HEK293 (cell line): ENCODE measurements around the gene PLEKHJ1.
A peak's percentile ranks its signal among the peaks of the same experiment; 100 is the strongest.
"Not testable (repeated sequence)": the region's sequence is repeated elsewhere in the genome, so short reads cannot be mapped to it uniquely, and the experiment has no call there.

Experiments used
- CTCF ChIA-PET: fragments of 350-600 bp; formaldehyde crosslinking; extraction: SDS; loops from one replicate; lab custom pipeline; 2021; ENCODE audit warnings: antibody characterized with exemption; lab: Yijun Ruan, JAX
- POLR2A ChIA-PET: fragments of 300-600 bp; formaldehyde crosslinking; extraction: SDS; loops from one replicate; lab custom pipeline; 2020; ENCODE audit warnings: antibody characterized with exemption, inconsistent platforms; lab: Yijun Ruan, JAX
- H3K27ac ChIP-seq: fragments of 200-500 bp; sonication (Bioruptor generic); 2 replicates; pipeline ENCODE4 v1.5.1; 2014; ENCODE audit warnings: low read depth, low read length, control low read depth, inconsistent platforms; ENCODE audit errors: extremely low read depth
- H3K36me3 ChIP-seq, 2 experiments: fragments of 200-500 bp in 1 of 2; sonication (Bioruptor generic) in 1 of 2; 1 replicate in 1 of 2; 2 replicates in 1 of 2; pipeline ENCODE4 v1.5.1; 2014 to 2017; ENCODE audit warnings: inconsistent platforms in 2 of 2, low read length in 2 of 2; ENCODE audit not compliant: control insufficient read depth in 2 of 2, insufficient read depth in 1 of 2
- H3K4me1 ChIP-seq: fragments of 200-500 bp; sonication (Bioruptor generic); 2 replicates; pipeline ENCODE4 v1.5.1; 2014; ENCODE audit warnings: mild to moderate bottlenecking, low read length, inconsistent platforms; ENCODE audit not compliant: control insufficient read depth, insufficient read depth
- H3K4me3 ChIP-seq: 2 replicates; pipeline ENCODE4 v1.5.1; 2011; ENCODE audit warnings: low read depth, mild to moderate bottlenecking, control low read depth, low read length, moderate library complexity
- H3K9me3 ChIP-seq: fragments of 200-500 bp; sonication (Bioruptor generic); 2 replicates; pipeline ENCODE4 v1.5.1; 2014; ENCODE audit warnings: low read depth, low read length, inconsistent platforms; ENCODE audit not compliant: control insufficient read depth, insufficient read depth
- KLF1 ChIP-seq: fragments of 450-650 bp; formaldehyde crosslinking; IDR thresholded peaks from 2 replicates; pipeline ENCODE4 v1.5.1; 2016; ENCODE audit warnings: missing biosample characterization, missing genetic modification characterization
- KLF17 ChIP-seq: fragments of 450-650 bp; formaldehyde crosslinking; IDR thresholded peaks from 2 replicates; pipeline ENCODE4 v1.5.1; 2016; ENCODE audit warnings: missing biosample characterization, missing genetic modification characterization
- MYNN ChIP-seq: fragments of 450-650 bp; formaldehyde crosslinking; IDR thresholded peaks from 2 replicates; pipeline ENCODE4 v1.5.1; 2016; ENCODE audit warnings: missing biosample characterization, missing genetic modification characterization, borderline replicate concordance
- PRDM4 ChIP-seq: fragments of 450-650 bp; formaldehyde crosslinking; IDR thresholded peaks from 2 replicates; pipeline ENCODE4 v1.5.1; 2017; ENCODE audit warnings: missing biosample characterization, missing genetic modification characterization
- TCF7L2 ChIP-seq: IDR thresholded peaks from 2 replicates; pipeline ENCODE4 v1.6.1; 2011; ENCODE audit warnings: low read depth, mild to moderate bottlenecking, inconsistent platforms, low read length, moderate library complexity, borderline replicate concordance
- ZBTB11 ChIP-seq: fragments of 450-650 bp; formaldehyde crosslinking; conservative IDR thresholded peaks from 2 replicates; pipeline ENCODE4 v1.5.1; 2016; ENCODE audit warnings: low read depth, missing biosample characterization, missing genetic modification characterization
- ZBTB21 ChIP-seq: fragments of 450-650 bp; formaldehyde crosslinking; IDR thresholded peaks from 2 replicates; pipeline ENCODE4 v1.5.1; 2017; ENCODE audit warnings: missing biosample characterization, missing genetic modification characterization
- ZFP37 ChIP-seq: fragments of 450-650 bp; formaldehyde crosslinking; IDR thresholded peaks from 2 replicates; pipeline ENCODE4 v1.5.1; 2016; ENCODE audit warnings: missing biosample characterization, missing genetic modification characterization
- ZNF112 ChIP-seq: fragments of 450-650 bp; formaldehyde crosslinking; IDR thresholded peaks from 2 replicates; pipeline ENCODE4 v1.5.0; 2017; ENCODE audit warnings: missing biosample characterization, missing genetic modification characterization
- ZNF121 ChIP-seq: fragments of 450-650 bp; formaldehyde crosslinking; IDR thresholded peaks from 2 replicates; pipeline ENCODE4 v1.5.1; 2016; ENCODE audit warnings: missing biosample characterization, missing genetic modification characterization
- ZNF23 ChIP-seq: fragments of 450-650 bp; formaldehyde crosslinking; IDR thresholded peaks from 2 replicates; pipeline ENCODE4 v1.5.1; 2016; ENCODE audit warnings: missing biosample characterization, missing genetic modification characterization, borderline replicate concordance
- ZNF391 ChIP-seq: fragments of 450-650 bp; formaldehyde crosslinking; IDR thresholded peaks from 2 replicates; pipeline ENCODE4 v1.5.1; 2016; ENCODE audit warnings: low read depth, missing biosample characterization, missing genetic modification characterization, borderline replicate concordance
- ZNF510 ChIP-seq: fragments of 450-650 bp; formaldehyde crosslinking; IDR thresholded peaks from 2 replicates; pipeline ENCODE4 v1.5.1; 2018; ENCODE audit warnings: mild to moderate bottlenecking, missing genetic modification characterization, missing biosample characterization; ENCODE audit not compliant: insufficient replicate concordance
- ZNF555 ChIP-seq: fragments of 450-650 bp; formaldehyde crosslinking; conservative IDR thresholded peaks from 2 replicates; pipeline ENCODE4 v1.5.1; 2017; ENCODE audit warnings: missing biosample characterization, mild to moderate bottlenecking, missing genetic modification characterization, inconsistent platforms
- ZNF624 ChIP-seq: fragments of 450-650 bp; formaldehyde crosslinking; IDR thresholded peaks from 2 replicates; pipeline ENCODE4 v1.5.1; 2017; ENCODE audit warnings: missing biosample characterization, missing genetic modification characterization
- ZNF645 ChIP-seq: fragments of 450-650 bp; formaldehyde crosslinking; IDR thresholded peaks from 2 replicates; pipeline ENCODE4; 2016; ENCODE audit warnings: missing biosample characterization, missing genetic modification characterization
- ZNF677 ChIP-seq: fragments of 450-650 bp; IDR thresholded peaks from 2 replicates; pipeline ENCODE4 v1.5.0; 2018; ENCODE audit warnings: missing biosample characterization, mild to moderate bottlenecking, missing genetic modification characterization, moderate library complexity
- ZNF768 ChIP-seq: fragments of 450-650 bp; formaldehyde crosslinking; IDR thresholded peaks from 2 replicates; pipeline ENCODE4 v1.5.1; 2018; ENCODE audit warnings: missing biosample characterization, mild to moderate bottlenecking, missing genetic modification characterization
- ZSCAN16 ChIP-seq: fragments of 450-650 bp; formaldehyde crosslinking; IDR thresholded peaks from 2 replicates; pipeline ENCODE4 v1.5.1; 2016; ENCODE audit warnings: missing biosample characterization, missing genetic modification characterization
- ZSCAN5A ChIP-seq: fragments of 450-650 bp; formaldehyde crosslinking; IDR thresholded peaks from 2 replicates; pipeline ENCODE4 v1.5.1; 2016; ENCODE audit warnings: missing biosample characterization, missing genetic modification characterization

The PLEKHJ1 gene

GRCh38 chr19:2281265-2282061 lies 45.3 kb upstream of the PLEKHJ1 start:
- H3K36me3 ChIP-seq, H3K4me1 ChIP-seq, H3K27ac ChIP-seq, H3K4me3 ChIP-seq, H3K9me3 ChIP-seq: not testable (repeated sequence)
- ChIA-PET POLR2A (interaction anchor here (0.6 kb wide), 1 partner anchor 443 kb away, joined by 5 read pairs; no protein-coding TSS in a partner anchor), CTCF (interaction anchor here (0.6 kb wide), 1 partner anchor 330 kb away, joined by 3 read pairs; no protein-coding TSS in a partner anchor)
- TF ChIP-seq ZNF768 (tag by site-specific recombination) (peak; percentile 90), PRDM4 (tag by site-specific recombination) (peak; percentile 40; the same call in 1 of the 2 replicates)

GRCh38 chr19:2280633-2281264 lies 44.6 kb upstream of the PLEKHJ1 start:
- POLR2A ChIA-PET: no interaction called here
- CTCF ChIA-PET: no interaction called here
- TF ChIP-seq ZNF677 (tag by site-specific recombination) (no peak), ZNF624 (tag by site-specific recombination) (no peak), ZBTB21 (tag by site-specific recombination) (no peak), ZNF555 (tag by site-specific recombination) (no peak), MYNN (no peak), KLF1 (tag by site-specific recombination) (no peak), ZBTB11 (no peak), ZNF121 (tag by site-specific recombination) (no peak), ZNF510 (tag by site-specific recombination) (no peak), ZNF645 (tag by site-specific recombination) (no peak), ZNF23 (tag by site-specific recombination) (no peak), TCF7L2 (no peak), ZNF391 (tag by site-specific recombination) (no peak), KLF17 (tag by site-specific recombination) (0 out of 2 replicates have a peak, but pooled peaks have one; percentile 25), ZFP37 (tag by site-specific recombination) (no peak), ZSCAN16 (tag by site-specific recombination) (no peak), ZNF112 (tag by site-specific recombination) (no peak), ZSCAN5A (tag by site-specific recombination) (no peak)

More at GRCh38 chr19:2280633-2281264, 44.6 kb upstream of the PLEKHJ1 start:
- no peak overlapping the region for H3K27ac ChIP-seq
- H3K36me3 ChIP-seq: no peaks in the 10 kb centered on the region
- no peaks in the 10 kb centered on the region for H3K9me3 ChIP-seq
- H3K4me1 ChIP-seq: no peaks in the 10 kb centered on the region
- no peak overlapping the region for H3K4me3 ChIP-seq
